ENCODE measurements around the gene LRRC37A3. TPM values are rescaled to one million over a fixed set of nuclear protein-coding genes. Genes with fewer than 3 reads are reported as not detected.
A peak's percentile ranks its signal among the peaks of the same experiment; 100 is the strongest.

The LRRC37A3 gene
- total RNA-seq, 1 experiment from 2014 or later, result 7.7 TPM

GRCh38 chr17:64964796-64965195, 45.5 kb upstream of the LRRC37A3 start:
- Histone ChIP-seq H3K4me2 (ENCODE audit: low read length) (peak overlapping the region; percentile 68), H3K4me1 (ENCODE audit: control insufficient read depth in 1 of 2, insufficient read depth in 2 of 2, low read length in 2 of 2) (peaks cover 22 to 46% of the 10 kb centered on the region in 2 experiments), H2AFZ (ENCODE audit: low read depth, low read length, poor library complexity, severe bottlenecking) (no peak overlapping the region), H3K36me3 (ENCODE audit: control insufficient read depth in 1 of 2, insufficient read depth in 2 of 2, low read length in 2 of 2) (no peaks in the 10 kb centered on the region), H3K4me3 (replicated peaks in 1 of 2; ENCODE audit: low read depth in 1 of 2, low read length in 2 of 2) (peak overlapping the region in 1 of 2 experiments; percentile 31; a peak in 3 of 4 replicates), H4K20me1 (ENCODE audit: insufficient read depth) (no peaks in the 10 kb centered on the region), H3K27ac (ENCODE audit: low read depth, low read length) (no peak overlapping the region), H3K9me2 (ENCODE audit: insufficient read depth) (no peaks in the 10 kb centered on the region), H3K9ac (ENCODE audit: low read length) (no peak overlapping the region), H3K9me3 (ENCODE audit: control insufficient read depth in 1 of 2, insufficient read depth in 1 of 2, low read depth in 1 of 2, low read length in 2 of 2) (no peaks in the 10 kb centered on the region), H3K27me3 (ENCODE audit: insufficient read depth, low read length) (no peaks in the 10 kb centered on the region), H3K79me2 (ENCODE audit: insufficient read depth, low read length) (no peaks in the 10 kb centered on the region)
- TF ChIP-seq POLR2AphosphoS5 (IDR thresholded peaks at IDR 0.05; ENCODE audit: low read depth, low read length) (no peak), ZNF274 (IDR thresholded peaks at IDR 0.05; ENCODE audit: low read depth, low read length) (no peak), SP1 (IDR thresholded peaks at IDR 0.05; ENCODE audit: low read depth) (no peak), CEBPB (IDR thresholded peaks at IDR 0.05; ENCODE audit: low read depth) (no peak), REST (IDR thresholded peaks at IDR 0.05; ENCODE audit: low read depth) (no peak), POLR2A (IDR thresholded peaks at IDR 0.05; ENCODE audit: borderline replicate concordance, extremely low read depth, insufficient read depth, insufficient read length) (no peak), EZH2 (IDR thresholded peaks at IDR 0.05) (no peak), EZH2phosphoT487 (IDR thresholded peaks at IDR 0.05; ENCODE audit: borderline replicate concordance) (no peak)
- TF ChIP-seq, protein P1, sequence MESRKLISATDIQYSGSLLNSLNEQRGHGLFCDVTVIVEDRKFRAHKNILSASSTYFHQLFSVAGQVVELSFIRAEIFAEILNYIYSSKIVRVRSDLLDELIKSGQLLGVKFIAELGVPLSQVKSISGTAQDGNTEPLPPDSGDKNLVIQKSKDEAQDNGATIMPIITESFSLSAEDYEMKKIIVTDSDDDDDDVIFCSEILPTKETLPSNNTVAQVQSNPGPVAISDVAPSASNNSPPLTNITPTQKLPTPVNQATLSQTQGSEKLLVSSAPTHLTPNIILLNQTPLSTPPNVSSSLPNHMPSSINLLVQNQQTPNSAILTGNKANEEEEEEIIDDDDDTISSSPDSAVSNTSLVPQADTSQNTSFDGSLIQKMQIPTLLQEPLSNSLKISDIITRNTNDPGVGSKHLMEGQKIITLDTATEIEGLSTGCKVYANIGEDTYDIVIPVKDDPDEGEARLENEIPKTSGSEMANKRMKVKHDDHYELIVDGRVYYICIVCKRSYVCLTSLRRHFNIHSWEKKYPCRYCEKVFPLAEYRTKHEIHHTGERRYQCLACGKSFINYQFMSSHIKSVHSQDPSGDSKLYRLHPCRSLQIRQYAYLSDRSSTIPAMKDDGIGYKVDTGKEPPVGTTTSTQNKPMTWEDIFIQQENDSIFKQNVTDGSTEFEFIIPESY (IDR thresholded peaks at IDR 0.05; ENCODE audit: extremely low read depth, insufficient replicate concordance, low read length), result no peak
- DNase-seq (ENCODE audit: low read depth, low spot score) (no peak), ATAC-seq (no peak)
- CTCF ChIA-PET, result interaction anchor here (0.9 to 1.5 kb wide), 3 partner anchors 10 to 191 kb away, joined by 3 to 4 read pairs (median 3); partner anchors contain the start of gene RGS9
- POLR2A ChIA-PET, result interaction anchor here (1.0 to 1.7 kb wide), 2 partner anchors 14 to 135 kb away, joined by 4 to 5 read pairs; no protein-coding TSS in a partner anchor
- TSS peak; percentile 46 for BruUV-seq (replicated peaks)
- RAD21 ChIA-PET (ENCODE audit: low non-redundant PET in 1 of 2, low total read pairs in 2 of 2, uncharacterized antibody in 2 of 2, unreplicated experiment in 2 of 2), result no interaction called here
- intact Hi-C loops (cut with micrococcal nuclease), result loop anchor here (5.0 to 10.0 kb wide), 3 partner anchors 138 to 192 kb away; partner anchors contain the start of gene RGS9

Measured in HCT116 (cell line).